ENCODE results near the gene AMPD1.

The AMPD1 gene

DNA sequence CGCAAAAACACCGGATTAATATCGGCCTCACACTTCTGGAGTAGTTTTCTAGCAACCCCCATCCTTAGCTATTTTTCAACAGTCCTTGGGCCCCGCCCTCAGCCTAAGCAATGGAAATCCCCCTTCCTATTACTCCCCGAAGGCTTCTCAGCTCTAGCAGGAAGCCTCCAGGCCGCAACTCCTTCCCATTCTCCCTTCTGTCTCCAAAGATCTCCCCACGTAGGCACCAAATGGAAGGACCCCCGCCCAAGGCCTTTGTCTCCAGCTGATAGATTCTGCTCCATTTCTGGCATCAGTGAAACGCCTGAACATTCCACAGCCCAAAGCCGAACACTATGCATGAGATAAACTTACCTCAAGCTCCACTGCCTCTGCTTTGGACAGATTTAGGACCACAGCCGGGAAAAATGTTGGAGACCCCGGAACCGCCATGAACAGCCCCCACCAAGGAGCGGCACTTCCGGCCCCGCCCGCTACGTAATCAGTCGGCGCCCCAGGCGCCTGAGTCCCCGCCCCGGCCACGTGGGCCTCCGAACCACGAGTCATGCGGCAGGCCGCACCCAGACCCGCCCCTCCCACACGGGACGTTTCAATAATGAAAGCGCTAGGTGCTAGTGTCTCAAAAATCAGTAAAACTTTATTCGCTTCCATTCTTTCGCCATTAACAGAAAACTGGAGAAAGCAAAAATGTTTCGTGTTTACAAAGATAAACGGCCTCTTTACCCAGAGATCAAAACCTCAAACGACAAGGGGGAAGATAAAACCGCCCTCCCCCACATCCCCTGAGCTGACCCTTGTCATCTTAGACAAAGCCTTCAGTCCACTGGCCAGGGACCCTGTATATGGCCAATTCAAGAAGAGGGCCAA lies 21.2 kb upstream of the AMPD1 start, which contains the start of gene NRAS:
Gene NRAS (minus strand): TSS at position 468 of the 867 bp plus-strand sequence. CDS start 611 bp downstream, outside the sequence.
- H3K9me3 ChIP-seq (ENCODE audit: severe bottlenecking): no peaks in the 10 kb centered on the region
- DNase-seq (ENCODE audit: low spot score) (peak; percentile 89), ATAC-seq (ENCODE audit: low read depth) (peak; percentile 93)
- peaks cover 89% of the 10 kb centered on the region for H3K36me3 ChIP-seq (ENCODE audit: low read depth)
- H3K4me3 ChIP-seq (ENCODE audit: severe bottlenecking): peak within 1 kb of the TSS; percentile 93
- H3K27me3 ChIP-seq (ENCODE audit: insufficient read depth, poor library complexity, severe bottlenecking): no peaks in the 10 kb centered on the region
- peak within 1 kb of the TSS; percentile 63 for H3K27ac ChIP-seq (ENCODE audit: poor library complexity, severe bottlenecking)
- H3K4me1 ChIP-seq (ENCODE audit: insufficient read depth, poor library complexity, severe bottlenecking): peaks cover 19% of the 10 kb centered on the region
- no peak for TF ChIP-seq CTCF (IDR thresholded peaks at IDR 0.05; ENCODE audit: poor library complexity, severe bottlenecking)

DNA sequence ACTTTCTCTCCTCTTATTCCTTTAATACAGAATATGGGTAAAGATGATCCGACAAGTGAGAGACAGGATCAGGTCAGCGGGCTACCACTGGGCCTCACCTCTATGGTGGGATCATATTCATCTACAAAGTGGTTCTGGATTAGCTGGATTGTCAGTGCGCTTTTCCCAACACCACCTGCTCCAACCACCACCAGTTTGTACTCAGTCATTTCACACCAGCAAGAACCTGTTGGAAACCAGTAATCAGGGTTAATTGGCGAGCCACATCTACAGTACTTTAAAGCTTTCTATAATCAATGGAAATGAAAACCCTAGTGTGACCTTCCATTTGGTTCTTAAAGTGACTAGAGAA lies 20.6 kb upstream of the AMPD1 start:
- peak overlapping the region; percentile 63 for H3K27ac ChIP-seq (ENCODE audit: poor library complexity, severe bottlenecking)
- no peaks in the 10 kb centered on the region for H3K9me3 ChIP-seq (ENCODE audit: severe bottlenecking)
- H3K4me1 ChIP-seq (ENCODE audit: insufficient read depth, poor library complexity, severe bottlenecking): peaks cover 19% of the 10 kb centered on the region
- H3K27me3 ChIP-seq (ENCODE audit: insufficient read depth, poor library complexity, severe bottlenecking): no peaks in the 10 kb centered on the region
- ATAC-seq (ENCODE audit: low read depth) (peak; percentile 8; the same call in 1 of the 3 replicates), DNase-seq (ENCODE audit: low spot score) (no peak)
- H3K4me3 ChIP-seq (ENCODE audit: severe bottlenecking): peak overlapping the region; percentile 93
- TF ChIP-seq CTCF (IDR thresholded peaks at IDR 0.05; ENCODE audit: poor library complexity, severe bottlenecking): no peak
- H3K36me3 ChIP-seq (ENCODE audit: low read depth): peaks cover 89% of the 10 kb centered on the region

GRCh38 chr1:114712977-114713376 lies 17.6 kb upstream of the AMPD1 start:
- Histone ChIP-seq H3K4me3 (ENCODE audit: severe bottlenecking) (no peak overlapping the region), H3K27me3 (ENCODE audit: insufficient read depth, poor library complexity, severe bottlenecking) (no peaks in the 10 kb centered on the region), H3K36me3 (ENCODE audit: low read depth) (peaks cover 86% of the 10 kb centered on the region), H3K27ac (ENCODE audit: poor library complexity, severe bottlenecking) (no peak overlapping the region), H3K4me1 (ENCODE audit: insufficient read depth, poor library complexity, severe bottlenecking) (peaks cover 19% of the 10 kb centered on the region), H3K9me3 (ENCODE audit: severe bottlenecking) (peaks cover 2% of the 10 kb centered on the region)
- ATAC-seq (ENCODE audit: low read depth): no peak
- no peak for TF ChIP-seq CTCF (IDR thresholded peaks at IDR 0.05; ENCODE audit: poor library complexity, severe bottlenecking)
- no peak for DNase-seq (ENCODE audit: low spot score)

GRCh38 chr1:114710360-114710759 lies 15.0 kb upstream of the AMPD1 start:
- no peak overlapping the region for H3K27ac ChIP-seq (ENCODE audit: poor library complexity, severe bottlenecking)
- no peak overlapping the region for H3K4me3 ChIP-seq (ENCODE audit: severe bottlenecking)
- peaks cover 2% of the 10 kb centered on the region for H3K9me3 ChIP-seq (ENCODE audit: severe bottlenecking)
- H3K27me3 ChIP-seq (ENCODE audit: insufficient read depth, poor library complexity, severe bottlenecking): no peaks in the 10 kb centered on the region
- DNase-seq (ENCODE audit: low spot score) (no peak), ATAC-seq (ENCODE audit: low read depth) (no peak)
- peaks cover 9% of the 10 kb centered on the region for H3K4me1 ChIP-seq (ENCODE audit: insufficient read depth, poor library complexity, severe bottlenecking)
- peaks cover 91% of the 10 kb centered on the region for H3K36me3 ChIP-seq (ENCODE audit: low read depth)
- TF ChIP-seq CTCF (IDR thresholded peaks at IDR 0.05; ENCODE audit: poor library complexity, severe bottlenecking): no peak

DNA sequence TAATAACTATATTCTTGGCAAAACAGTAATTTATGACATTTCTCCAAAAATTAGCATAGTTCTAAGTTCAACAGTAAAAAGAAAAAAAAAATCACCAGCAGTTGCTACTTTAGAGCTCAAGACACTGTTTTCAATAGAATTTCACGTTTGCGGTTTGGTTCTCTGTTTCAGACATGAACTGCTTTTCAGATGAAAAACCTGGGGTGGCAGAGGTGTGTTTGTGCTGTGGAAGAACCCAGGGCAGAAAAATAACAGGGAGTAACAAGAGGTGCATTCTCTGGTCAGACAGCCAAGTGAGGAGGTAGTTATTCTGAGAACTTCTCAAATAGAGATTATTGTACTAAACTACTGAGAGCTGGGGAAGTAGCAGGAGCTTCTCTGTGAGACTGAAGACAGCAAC lies 12.3 kb upstream of the AMPD1 start:
- no peak for TF ChIP-seq CTCF (IDR thresholded peaks at IDR 0.05; ENCODE audit: poor library complexity, severe bottlenecking)
- no peak for ATAC-seq (ENCODE audit: low read depth)
- Histone ChIP-seq H3K4me1 (ENCODE audit: insufficient read depth, poor library complexity, severe bottlenecking) (no peaks in the 10 kb centered on the region), H3K9me3 (ENCODE audit: severe bottlenecking) (peaks cover 2% of the 10 kb centered on the region), H3K27ac (ENCODE audit: poor library complexity, severe bottlenecking) (no peak overlapping the region), H3K4me3 (ENCODE audit: severe bottlenecking) (no peak overlapping the region), H3K36me3 (ENCODE audit: low read depth) (peaks cover 65% of the 10 kb centered on the region), H3K27me3 (ENCODE audit: insufficient read depth, poor library complexity, severe bottlenecking) (no peaks in the 10 kb centered on the region)
- DNase-seq (ENCODE audit: low spot score): no peak

All from RWPE2 (cell line).